PC-3 (cell line): ENCODE measurements around the gene GPRIN3.

Experiments used
- CTCF ChIP-seq: fragments of 300-600 bp; sonication (generic); conservative IDR thresholded peaks from 2 replicates; pipeline ENCODE4 v1.5.1; 2017; ENCODE audit warnings: antibody characterized with exemption, low read depth, mild to moderate bottlenecking, low read length
- EZH2 ChIP-seq: fragments of 300-600 bp; sonication (generic); IDR thresholded peaks from one replicate; pipeline ENCODE4 v1.6.1; 2017; ENCODE audit warnings: antibody characterized with exemption, mild to moderate bottlenecking, low read length; ENCODE audit not compliant: unreplicated experiment
- EZH2phosphoT487 ChIP-seq: fragments of 300-600 bp; sonication (generic); IDR thresholded peaks from 2 replicates; pipeline ENCODE4 v1.6.1; 2018; ENCODE audit warnings: mild to moderate bottlenecking, antibody characterized with exemption, low read length, borderline replicate concordance

- TF ChIP-seq CTCF (no peak), EZH2 (no peak), EZH2phosphoT487 (no peak)
Measured at GRCh38 chr4:89294573-89295269, 12.9 kb downstream of the GPRIN3 start.
